Suprapubic skin (tissue), 4 donors: ENCODE data around the gene PLIN3. TPM values are rescaled to one million over a fixed set of nuclear protein-coding genes. Genes with fewer than 3 reads are reported as not detected.
"Not testable (repeated sequence)": the region's sequence is repeated elsewhere in the genome, so short reads cannot be mapped to it uniquely, and the experiment has no call there.

ENCODE experiments used
- DNase-seq, 2 donors: peaks; one replicate each; pipeline ENCODE4 v3.0.0-alpha.2; 2019; ENCODE audit warnings: low spot score in 2 of 2
- H3K27ac ChIP-seq: fragments of 200-600 bp; sonication (generic); one replicate; pipeline ENCODE4 v1.5.1; 2019
- H3K27me3 ChIP-seq: fragments of 200-600 bp; sonication (generic); one replicate; pipeline ENCODE4 v1.5.1; 2019
- H3K36me3 ChIP-seq: fragments of 200-600 bp; sonication (generic); one replicate; pipeline ENCODE4 v1.5.1; 2019
- H3K4me1 ChIP-seq: fragments of 200-600 bp; sonication (generic); one replicate; pipeline ENCODE4 v1.5.1; 2019
- H3K4me3 ChIP-seq: fragments of 200-600 bp; sonication (generic); one replicate; pipeline ENCODE4 v1.5.1; 2019; ENCODE audit warnings: mild to moderate bottlenecking
- H3K9me3 ChIP-seq: fragments of 200-600 bp; sonication (generic); one replicate; pipeline ENCODE4 v1.5.1; 2019
- EP300 ChIP-seq: sonication (generic); formaldehyde crosslinking; IDR thresholded peaks from one replicate; pipeline ENCODE4 v1.6.1; 2017; ENCODE audit warnings: antibody characterized with exemption
- POLR2A ChIP-seq, 2 donors: fragments of 450-650 bp; IDR thresholded peaks; one replicate each; pipeline ENCODE4 v1.6.1; 2017; ENCODE audit warnings: antibody characterized with exemption in 2 of 2, mild to moderate bottlenecking in 2 of 2, moderate library complexity in 2 of 2
- POLR2AphosphoS5 ChIP-seq, 3 donors: sonication (generic); formaldehyde crosslinking; IDR thresholded peaks; one replicate each; pipeline ENCODE4 v1.6.1; 2017; ENCODE audit warnings: antibody characterized with exemption in 3 of 3
- WGBS: methylation state at CpG from one replicate; pipeline ENCODE4 v1.1.5; 2018; 5-methylcytosine and 5-hydroxymethylcytosine counted together
- total RNA-seq, 4 donors: library from RNA; depleted of rRNA; stranded (reverse); fragments of >200 nt; gene quantifications; one replicate each; pipeline ENCODE4 v1.1.0, GENCODE V29; 2016
- TF ChIP-seq, protein P1 (sequence below), 2 donors: fragments of 200-600 bp in 1 of 2; fragments of 450-650 bp in 1 of 2; sonication (generic) in 1 of 2; IDR thresholded peaks; one replicate each; pipeline ENCODE4 v1.5.1; 2016 to 2019; ENCODE audit warnings: antibody characterized with exemption in 2 of 2, mild to moderate bottlenecking in 1 of 2, moderate library complexity in 1 of 2

Gene PLIN3
- total RNA-seq, 4 donors from 2014 or later: 52.4 to 74.9 (median 65.5) TPM

DNA sequence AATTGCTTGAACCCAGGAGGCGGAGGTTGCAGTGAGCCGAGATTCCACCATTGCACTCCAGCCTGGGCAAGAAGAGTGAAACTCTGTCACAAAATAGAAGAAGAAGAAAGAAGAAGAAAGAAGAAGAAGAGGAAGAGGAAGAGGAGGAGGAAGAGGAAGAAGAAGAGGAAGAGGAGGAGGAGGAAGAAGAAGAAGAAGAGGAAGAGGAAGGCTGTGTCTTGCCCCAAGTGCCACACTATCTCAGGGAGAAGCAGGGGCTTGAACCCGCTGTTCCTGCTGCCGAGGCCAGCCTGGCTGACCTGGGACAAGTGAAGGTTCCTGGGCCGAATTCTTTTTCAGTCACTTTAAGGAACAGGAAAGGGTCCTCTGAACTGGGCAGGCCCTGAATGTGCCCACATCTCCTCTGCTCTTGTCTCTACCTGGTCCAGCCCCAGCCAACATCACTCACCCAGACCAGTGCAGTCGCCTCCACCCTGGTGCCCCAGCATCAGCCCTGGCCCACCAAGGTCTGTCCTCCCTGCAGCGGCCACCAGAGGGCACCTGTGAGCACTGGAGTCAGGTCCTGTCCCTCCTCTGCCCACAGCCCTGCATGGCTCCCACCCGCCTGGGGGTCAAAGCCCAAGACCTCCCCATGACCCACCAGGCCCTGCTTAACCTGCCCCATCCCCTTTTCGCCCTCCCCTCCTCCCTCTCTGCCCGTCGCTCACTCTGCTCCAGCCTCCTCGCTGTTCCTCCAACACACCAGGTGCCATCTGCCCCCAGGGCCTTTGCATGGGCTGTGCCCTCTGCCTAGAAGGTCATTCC, 55.9 kb downstream of the PLIN3 start:
- H3K27ac ChIP-seq: no peak overlapping the region
- H3K4me1 ChIP-seq: peaks cover 35% of the 10 kb centered on the region
- WGBS: 60% methylated on average over 12 of the region's 12 CpGs
- peak; percentile 93 for DNase-seq
- no peaks in the 10 kb centered on the region for H3K27me3 ChIP-seq
- no peak overlapping the region for H3K4me3 ChIP-seq
- H3K9me3 ChIP-seq: no peaks in the 10 kb centered on the region
- TF ChIP-seq, protein P1, sequence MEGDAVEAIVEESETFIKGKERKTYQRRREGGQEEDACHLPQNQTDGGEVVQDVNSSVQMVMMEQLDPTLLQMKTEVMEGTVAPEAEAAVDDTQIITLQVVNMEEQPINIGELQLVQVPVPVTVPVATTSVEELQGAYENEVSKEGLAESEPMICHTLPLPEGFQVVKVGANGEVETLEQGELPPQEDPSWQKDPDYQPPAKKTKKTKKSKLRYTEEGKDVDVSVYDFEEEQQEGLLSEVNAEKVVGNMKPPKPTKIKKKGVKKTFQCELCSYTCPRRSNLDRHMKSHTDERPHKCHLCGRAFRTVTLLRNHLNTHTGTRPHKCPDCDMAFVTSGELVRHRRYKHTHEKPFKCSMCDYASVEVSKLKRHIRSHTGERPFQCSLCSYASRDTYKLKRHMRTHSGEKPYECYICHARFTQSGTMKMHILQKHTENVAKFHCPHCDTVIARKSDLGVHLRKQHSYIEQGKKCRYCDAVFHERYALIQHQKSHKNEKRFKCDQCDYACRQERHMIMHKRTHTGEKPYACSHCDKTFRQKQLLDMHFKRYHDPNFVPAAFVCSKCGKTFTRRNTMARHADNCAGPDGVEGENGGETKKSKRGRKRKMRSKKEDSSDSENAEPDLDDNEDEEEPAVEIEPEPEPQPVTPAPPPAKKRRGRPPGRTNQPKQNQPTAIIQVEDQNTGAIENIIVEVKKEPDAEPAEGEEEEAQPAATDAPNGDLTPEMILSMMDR (IDR thresholded peaks at IDR 0.05): peak; percentile 78 to 89
- no peak for TF ChIP-seq EP300
- H3K36me3 ChIP-seq: peaks cover 5% of the 10 kb centered on the region

DNA sequence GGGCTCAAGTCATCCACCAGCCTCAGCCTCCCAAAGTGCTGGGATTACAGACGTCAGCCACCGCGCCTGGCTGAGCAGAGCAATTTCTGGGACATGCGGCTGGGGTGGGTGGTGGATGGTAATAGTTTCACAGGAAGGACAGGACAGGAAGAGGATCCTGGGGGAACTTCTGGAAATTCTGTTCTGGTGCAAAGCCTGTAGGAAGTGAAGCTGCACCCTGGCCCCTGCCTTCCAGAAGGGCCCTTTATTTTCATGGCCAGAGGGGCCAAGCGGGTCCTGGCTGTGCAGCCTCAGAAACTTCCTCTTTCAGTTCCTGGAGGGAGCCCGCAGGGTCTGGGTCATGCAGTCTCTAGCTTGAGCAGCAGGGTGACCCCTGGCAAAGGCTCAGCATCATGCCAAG, 60.3 kb downstream of the PLIN3 start:
- no peak overlapping the region for H3K4me3 ChIP-seq
- TF ChIP-seq, protein P1 (IDR thresholded peaks at IDR 0.05): no peak
- TF ChIP-seq EP300 (no peak), POLR2A (IDR thresholded peaks at IDR 0.05) (no peak), POLR2AphosphoS5 (IDR thresholded peaks at IDR 0.05) (no peak)
- no peaks in the 10 kb centered on the region for H3K36me3 ChIP-seq
- H3K4me1 ChIP-seq: peaks cover 11% of the 10 kb centered on the region
- WGBS: 73% methylated on average over 2 of the region's 6 CpGs
- H3K9me3 ChIP-seq: no peaks in the 10 kb centered on the region
- no peak overlapping the region for H3K27ac ChIP-seq
- DNase-seq: no peak
- H3K27me3 ChIP-seq: no peaks in the 10 kb centered on the region

DNA sequence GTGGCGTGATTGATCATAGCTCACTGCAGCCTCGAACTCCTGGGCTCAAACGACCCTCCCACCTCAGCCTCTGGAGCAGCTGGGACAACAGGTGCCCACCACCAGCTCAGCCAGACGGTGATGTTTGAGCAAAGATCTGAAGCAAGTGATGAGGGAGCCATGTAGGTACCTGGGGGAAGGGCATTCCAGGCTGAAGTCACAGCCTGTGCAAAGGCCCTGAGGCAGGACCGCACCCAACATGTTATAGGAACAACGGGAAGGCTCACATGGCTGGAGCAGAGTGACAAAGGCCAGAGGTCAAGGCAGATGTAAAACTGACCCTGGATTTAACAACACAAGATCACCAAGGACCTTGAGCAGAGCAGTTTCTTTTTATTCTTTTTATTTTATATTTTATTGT, 61.1 kb downstream of the PLIN3 start:
- DNase-seq: no peak
- no peaks in the 10 kb centered on the region for H3K36me3 ChIP-seq
- 84% methylated on average over 4 of the region's 6 CpGs for WGBS
- peaks cover 12% of the 10 kb centered on the region for H3K4me1 ChIP-seq
- H3K27ac ChIP-seq: no peak overlapping the region
- no peaks in the 10 kb centered on the region for H3K27me3 ChIP-seq
- no peak overlapping the region for H3K4me3 ChIP-seq
- H3K9me3 ChIP-seq: no peaks in the 10 kb centered on the region
- TF ChIP-seq POLR2A (IDR thresholded peaks at IDR 0.05) (no peak), POLR2AphosphoS5 (IDR thresholded peaks at IDR 0.05) (no peak), EP300 (no peak)
- TF ChIP-seq, protein P1 (IDR thresholded peaks at IDR 0.05): no peak

DNA sequence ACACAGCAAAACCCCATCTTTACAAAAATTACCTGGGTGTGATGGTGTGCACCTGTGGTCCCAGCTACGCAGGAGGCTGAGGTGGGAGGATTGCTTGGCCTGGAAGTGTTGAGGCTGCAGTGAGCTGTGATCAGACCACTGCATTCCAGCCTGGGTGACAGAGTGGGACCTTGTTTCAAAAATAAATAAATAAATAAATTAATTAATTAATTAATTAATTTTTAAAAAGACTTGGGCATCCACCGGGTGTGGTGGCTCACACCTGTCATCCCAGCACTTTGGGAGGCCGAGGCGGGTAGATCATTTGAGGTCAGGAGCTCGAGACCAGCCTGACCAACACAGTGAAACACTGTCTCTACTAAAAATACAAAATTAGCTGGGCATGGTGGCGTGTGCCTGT, 62.3 kb downstream of the PLIN3 start:
- not testable (repeated sequence) for H3K27ac ChIP-seq, H3K9me3 ChIP-seq, H3K4me3 ChIP-seq, DNase-seq, H3K27me3 ChIP-seq, H3K36me3 ChIP-seq
- 96% methylated on average over 6 of the region's 6 CpGs for WGBS
- H3K4me1 ChIP-seq: peaks cover 22% of the 10 kb centered on the region

DNA sequence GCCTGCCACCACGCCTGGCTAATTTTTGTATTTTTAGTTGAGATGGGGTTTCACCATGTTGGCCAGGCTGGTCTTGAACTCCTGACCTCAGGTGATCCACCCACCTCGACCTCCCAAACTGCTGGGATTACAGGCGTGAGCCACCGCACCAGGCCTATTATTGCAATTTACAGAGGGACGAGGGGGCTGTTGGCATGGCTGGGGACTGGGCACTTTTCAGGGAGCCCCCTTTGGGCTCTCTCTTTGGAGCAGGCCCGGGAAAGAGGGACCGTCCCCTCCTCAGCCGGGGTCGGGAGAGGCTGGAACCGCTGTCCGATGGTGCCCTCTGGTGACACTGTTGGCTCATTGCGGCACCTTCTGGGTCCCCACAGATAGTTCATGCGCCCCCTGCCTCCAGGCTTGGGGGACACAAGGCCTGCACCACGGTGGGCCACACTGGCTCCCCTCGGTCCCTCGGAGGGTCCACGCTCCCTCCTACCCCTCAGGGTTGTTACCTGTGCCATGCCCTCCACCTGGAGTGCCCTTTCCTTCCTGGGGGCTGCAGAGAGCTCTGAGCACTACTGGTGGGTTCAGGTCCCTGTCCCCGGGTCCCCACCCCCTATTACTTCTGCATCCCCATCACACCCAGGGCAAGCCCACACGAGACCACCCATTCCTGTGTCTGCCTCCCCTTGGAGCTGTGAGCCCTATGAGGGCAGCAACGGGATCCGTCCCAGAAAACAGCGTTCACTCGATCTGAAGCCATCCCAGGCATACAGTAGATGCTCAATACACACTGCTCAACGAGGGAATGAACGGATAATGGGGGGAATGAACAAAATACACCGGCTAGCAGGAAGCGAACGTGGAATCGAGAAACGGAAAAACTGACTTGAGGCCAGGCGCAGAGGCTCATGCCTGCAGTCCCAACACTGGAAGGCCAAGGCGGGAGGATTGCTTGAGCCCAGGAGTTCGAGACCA, 63.5 kb downstream of the PLIN3 start:
- WGBS: 64% methylated on average over 21 of the region's 33 CpGs
- Histone ChIP-seq H3K4me1 (peaks cover 21% of the 10 kb centered on the region), H3K9me3 (no peaks in the 10 kb centered on the region), H3K36me3 (no peaks in the 10 kb centered on the region), H3K4me3 (no peak overlapping the region), H3K27me3 (no peaks in the 10 kb centered on the region), H3K27ac (no peak overlapping the region)
- DNase-seq: no peak
- TF ChIP-seq, protein P1 (IDR thresholded peaks at IDR 0.05): peak; percentile 23 to 77
- TF ChIP-seq POLR2A (IDR thresholded peaks at IDR 0.05): no peak
